Liver (tissue), 9 donors: ENCODE data around the gene LHB. TPM values are rescaled to one million over a fixed set of nuclear protein-coding genes. Genes with fewer than 3 reads are reported as not detected.

ENCODE experiments used
- DNase-seq: peaks from one replicate; pipeline ENCODE4 v3.0.0-alpha.2; 2017; ENCODE audit warnings: low spot score
- H3K27ac ChIP-seq, 2 donors: one replicate each; pipeline ENCODE4 v1.7.0; 2013; ENCODE audit warnings: inconsistent platforms in 2 of 2, low read length in 2 of 2, control low read depth in 1 of 2, low read depth in 1 of 2, mild to moderate bottlenecking in 1 of 2
- H3K27me3 ChIP-seq, 4 donors: one replicate each; pipeline versions ENCODE4 v1.6.1 to v1.7.0; 2013; ENCODE audit warnings: low read length in 3 of 4, inconsistent platforms in 1 of 4, mild to moderate bottlenecking in 1 of 4, moderate library complexity in 1 of 4; ENCODE audit not compliant: control insufficient read depth in 4 of 4, insufficient read depth in 4 of 4
- H3K36me3 ChIP-seq, 4 donors: one replicate each; pipeline versions ENCODE4 v1.6.1 to v1.7.0; 2013; ENCODE audit warnings: low read length in 3 of 4, mild to moderate bottlenecking in 3 of 4, low read depth in 1 of 4, moderate library complexity in 1 of 4; ENCODE audit not compliant: control insufficient read depth in 4 of 4, insufficient read depth in 3 of 4
- H3K4me1 ChIP-seq, 4 donors: one replicate each; pipeline versions ENCODE4 v1.6.1 to v1.7.0; 2013; ENCODE audit warnings: low read length in 3 of 4, mild to moderate bottlenecking in 3 of 4, moderate library complexity in 1 of 4; ENCODE audit not compliant: control insufficient read depth in 4 of 4, insufficient read depth in 4 of 4
- H3K4me3 ChIP-seq, 3 donors: one replicate each; pipeline versions ENCODE4 v1.6.1 to v1.7.0; 2013; ENCODE audit warnings: low read length in 3 of 3, control low read depth in 1 of 3, low read depth in 1 of 3, mild to moderate bottlenecking in 1 of 3
- H3K9ac ChIP-seq, 2 donors: one replicate each; pipeline ENCODE4 v1.7.0; 2013; ENCODE audit warnings: low read length in 2 of 2, mild to moderate bottlenecking in 2 of 2, moderate library complexity in 2 of 2, control low read depth in 1 of 2, low read depth in 1 of 2
- H3K9me3 ChIP-seq, 4 donors: one replicate each; pipeline versions ENCODE4 v1.6.1 to v1.7.0; 2013; ENCODE audit warnings: low read length in 3 of 4; ENCODE audit not compliant: control insufficient read depth in 4 of 4
- EGR1 ChIP-seq, 2 donors: IDR thresholded peaks; 2 replicates each; pipeline ENCODE4 v1.6.1; 2016 to 2018; ENCODE audit warnings: antibody characterized with exemption in 2 of 2, low read depth in 2 of 2
- FOXA1 ChIP-seq: IDR thresholded peaks from 2 replicates; pipeline ENCODE4 v1.6.1; 2016; ENCODE audit warnings: antibody characterized with exemption
- FOXA2 ChIP-seq: IDR thresholded peaks from 2 replicates; pipeline ENCODE4 v1.6.1; 2016; ENCODE audit warnings: antibody characterized with exemption
- GABPA ChIP-seq, 2 donors: IDR thresholded peaks in 1 of 2; conservative IDR thresholded peaks in 1 of 2; 2 replicates each; pipeline ENCODE4 v1.6.1; 2016; ENCODE audit warnings: antibody characterized with exemption in 2 of 2, mild to moderate bottlenecking in 1 of 2, moderate library complexity in 1 of 2
- HNF4A ChIP-seq, 2 donors: conservative IDR thresholded peaks; 2 replicates each; pipeline ENCODE4 v1.6.1; 2016; ENCODE audit warnings: antibody characterized with exemption in 2 of 2, mild to moderate bottlenecking in 2 of 2
- HNF4G ChIP-seq: IDR thresholded peaks from 2 replicates; pipeline ENCODE4 v1.6.1; 2016; ENCODE audit warnings: antibody characterized with exemption
- JUND ChIP-seq, 2 donors: IDR thresholded peaks; 2 replicates each; pipeline ENCODE4 v1.6.1; 2016; ENCODE audit warnings: antibody characterized with exemption in 2 of 2
- NR2F2 ChIP-seq: IDR thresholded peaks from 2 replicates; pipeline ENCODE4 v1.6.1; 2016; ENCODE audit warnings: antibody characterized with exemption
- RAD21 ChIP-seq, 2 donors: IDR thresholded peaks; 2 replicates each; pipeline ENCODE4 v1.6.1; 2016; ENCODE audit warnings: antibody characterized with exemption in 2 of 2, mild to moderate bottlenecking in 2 of 2
- RXRA ChIP-seq, 2 donors: IDR thresholded peaks; 2 replicates each; pipeline ENCODE4 v1.6.1; 2017 to 2018; ENCODE audit warnings: antibody characterized with exemption in 2 of 2, mild to moderate bottlenecking in 1 of 2
- SP1 ChIP-seq: IDR thresholded peaks from 2 replicates; pipeline ENCODE4 v1.6.1; 2018; ENCODE audit warnings: antibody characterized with exemption, mild to moderate bottlenecking
- TAF1 ChIP-seq: conservative IDR thresholded peaks from 2 replicates; pipeline ENCODE4 v1.6.1; 2016; ENCODE audit warnings: antibody characterized with exemption, mild to moderate bottlenecking
- YY1 ChIP-seq: IDR thresholded peaks from 2 replicates; pipeline ENCODE4 v1.6.1; 2016; ENCODE audit warnings: antibody characterized with exemption, mild to moderate bottlenecking
- WGBS: extraction: QIAGEN DNeasy Blood & Tissue Kit; methylation state at CpG from one replicate; pipeline ENCODE4 v1.1.7; 2013; 5-methylcytosine and 5-hydroxymethylcytosine counted together
- polyA plus RNA-seq, 2 donors: library from polyadenylated mRNA; stranded (reverse) in 1 of 2; unstranded in 1 of 2; fragments of 200-250 nt in 1 of 2; fragments of >200 nt in 1 of 2; fragmentation: Nextera tagmentation in 1 of 2; extraction: Ambion mirVana in 1 of 2; gene quantifications; one replicate each; pipeline versions ENCODE4 v1.2.1 to v1.2.3, GENCODE V29; 2013 to 2015
- total RNA-seq, 2 donors: library from RNA; depleted of rRNA; stranded (reverse); fragments of >200 nt; gene quantifications; one replicate each; pipeline ENCODE4 v1.2.3, GENCODE V29; 2014
- TF ChIP-seq, protein P1 (sequence below): IDR thresholded peaks from 2 replicates; pipeline ENCODE4 v1.6.1; 2016; ENCODE audit warnings: antibody characterized with exemption
- TF ChIP-seq, protein P2 (sequence below): IDR thresholded peaks from 2 replicates; pipeline ENCODE4 v1.6.1; 2016; ENCODE audit warnings: antibody characterized with exemption
- TF ChIP-seq, protein P3 (sequence below): fragments of 150-350 bp; IDR thresholded peaks from 2 replicates; pipeline ENCODE4 v1.5.1; 2017; ENCODE audit warnings: improper control_type of control experiment, low read depth, low read length; ENCODE audit not compliant: missing input control
- TF ChIP-seq, protein P4 (sequence below): IDR thresholded peaks from 2 replicates; pipeline ENCODE4 v1.6.1; 2016; ENCODE audit warnings: antibody characterized with exemption
- TF ChIP-seq, protein P5 (sequence below): IDR thresholded peaks from 2 replicates; pipeline ENCODE4 v1.6.1; 2016; ENCODE audit warnings: antibody characterized with exemption, mild to moderate bottlenecking
- donor health status: healthy.
- donor health status: healthy.
- donor health status: healthy.
- donor health status: healthy.
- donor health status: healthy.

The LHB gene
- total and polyA plus RNA-seq, 4 donors: not detected

DNA sequence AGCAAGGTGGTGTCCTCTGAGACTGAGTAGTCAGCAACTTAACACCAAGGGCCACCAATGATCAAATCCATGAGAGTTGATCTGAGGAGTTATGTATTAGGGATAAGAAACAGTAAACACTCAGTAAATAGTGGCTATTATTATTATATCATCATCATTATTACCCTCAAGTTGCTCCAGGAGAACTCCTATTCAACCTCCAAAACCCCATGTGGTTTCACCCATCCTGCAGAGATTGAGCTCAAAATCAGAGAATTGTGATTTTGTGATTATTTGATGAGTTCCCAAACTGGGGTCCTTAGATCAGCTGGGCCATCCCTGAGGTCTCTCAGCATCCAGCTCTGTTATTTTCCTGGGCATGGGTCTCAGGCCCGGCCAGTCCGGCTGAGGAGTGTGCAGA is 44.1 kb upstream of the LHB start:
- Histone ChIP-seq H3K9me3 (no peaks in the 10 kb centered on the region), H3K27me3 (no peaks in the 10 kb centered on the region), H3K36me3 (no peaks in the 10 kb centered on the region), H3K9ac (no peak overlapping the region), H3K27ac (no peak overlapping the region), H3K4me1 (peaks cover 0 to 21% (median 12%) of the 10 kb centered on the region in 4 donors), H3K4me3 (no peak overlapping the region)
- 96% methylated on average over 2 of the region's 2 CpGs for WGBS
- TF ChIP-seq EGR1 (IDR thresholded peaks at IDR 0.05; ENCODE audit: low read depth in 2 of 2): no peak
- no peak for TF ChIP-seq TAF1
- TF ChIP-seq, protein P1, sequence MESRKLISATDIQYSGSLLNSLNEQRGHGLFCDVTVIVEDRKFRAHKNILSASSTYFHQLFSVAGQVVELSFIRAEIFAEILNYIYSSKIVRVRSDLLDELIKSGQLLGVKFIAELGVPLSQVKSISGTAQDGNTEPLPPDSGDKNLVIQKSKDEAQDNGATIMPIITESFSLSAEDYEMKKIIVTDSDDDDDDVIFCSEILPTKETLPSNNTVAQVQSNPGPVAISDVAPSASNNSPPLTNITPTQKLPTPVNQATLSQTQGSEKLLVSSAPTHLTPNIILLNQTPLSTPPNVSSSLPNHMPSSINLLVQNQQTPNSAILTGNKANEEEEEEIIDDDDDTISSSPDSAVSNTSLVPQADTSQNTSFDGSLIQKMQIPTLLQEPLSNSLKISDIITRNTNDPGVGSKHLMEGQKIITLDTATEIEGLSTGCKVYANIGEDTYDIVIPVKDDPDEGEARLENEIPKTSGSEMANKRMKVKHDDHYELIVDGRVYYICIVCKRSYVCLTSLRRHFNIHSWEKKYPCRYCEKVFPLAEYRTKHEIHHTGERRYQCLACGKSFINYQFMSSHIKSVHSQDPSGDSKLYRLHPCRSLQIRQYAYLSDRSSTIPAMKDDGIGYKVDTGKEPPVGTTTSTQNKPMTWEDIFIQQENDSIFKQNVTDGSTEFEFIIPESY: no peak
- TF ChIP-seq RAD21 (IDR thresholded peaks at IDR 0.05): no peak
- no peak for TF ChIP-seq FOXA1
- no peak for TF ChIP-seq GABPA (IDR thresholded peaks at IDR 0.05 in 1 of 2, conservative IDR thresholded peaks at IDR 0.05 in 1 of 2)
- no peak for TF ChIP-seq YY1
- TF ChIP-seq, protein P2, sequence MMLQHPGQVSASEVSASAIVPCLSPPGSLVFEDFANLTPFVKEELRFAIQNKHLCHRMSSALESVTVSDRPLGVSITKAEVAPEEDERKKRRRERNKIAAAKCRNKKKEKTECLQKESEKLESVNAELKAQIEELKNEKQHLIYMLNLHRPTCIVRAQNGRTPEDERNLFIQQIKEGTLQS: no peak
- TF ChIP-seq NR2F2: no peak
- TF ChIP-seq, protein P3, sequence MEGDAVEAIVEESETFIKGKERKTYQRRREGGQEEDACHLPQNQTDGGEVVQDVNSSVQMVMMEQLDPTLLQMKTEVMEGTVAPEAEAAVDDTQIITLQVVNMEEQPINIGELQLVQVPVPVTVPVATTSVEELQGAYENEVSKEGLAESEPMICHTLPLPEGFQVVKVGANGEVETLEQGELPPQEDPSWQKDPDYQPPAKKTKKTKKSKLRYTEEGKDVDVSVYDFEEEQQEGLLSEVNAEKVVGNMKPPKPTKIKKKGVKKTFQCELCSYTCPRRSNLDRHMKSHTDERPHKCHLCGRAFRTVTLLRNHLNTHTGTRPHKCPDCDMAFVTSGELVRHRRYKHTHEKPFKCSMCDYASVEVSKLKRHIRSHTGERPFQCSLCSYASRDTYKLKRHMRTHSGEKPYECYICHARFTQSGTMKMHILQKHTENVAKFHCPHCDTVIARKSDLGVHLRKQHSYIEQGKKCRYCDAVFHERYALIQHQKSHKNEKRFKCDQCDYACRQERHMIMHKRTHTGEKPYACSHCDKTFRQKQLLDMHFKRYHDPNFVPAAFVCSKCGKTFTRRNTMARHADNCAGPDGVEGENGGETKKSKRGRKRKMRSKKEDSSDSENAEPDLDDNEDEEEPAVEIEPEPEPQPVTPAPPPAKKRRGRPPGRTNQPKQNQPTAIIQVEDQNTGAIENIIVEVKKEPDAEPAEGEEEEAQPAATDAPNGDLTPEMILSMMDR: no peak
- TF ChIP-seq RXRA (IDR thresholded peaks at IDR 0.05): no peak
- no peak for TF ChIP-seq HNF4A (conservative IDR thresholded peaks at IDR 0.05)
- no peak for DNase-seq

DNA sequence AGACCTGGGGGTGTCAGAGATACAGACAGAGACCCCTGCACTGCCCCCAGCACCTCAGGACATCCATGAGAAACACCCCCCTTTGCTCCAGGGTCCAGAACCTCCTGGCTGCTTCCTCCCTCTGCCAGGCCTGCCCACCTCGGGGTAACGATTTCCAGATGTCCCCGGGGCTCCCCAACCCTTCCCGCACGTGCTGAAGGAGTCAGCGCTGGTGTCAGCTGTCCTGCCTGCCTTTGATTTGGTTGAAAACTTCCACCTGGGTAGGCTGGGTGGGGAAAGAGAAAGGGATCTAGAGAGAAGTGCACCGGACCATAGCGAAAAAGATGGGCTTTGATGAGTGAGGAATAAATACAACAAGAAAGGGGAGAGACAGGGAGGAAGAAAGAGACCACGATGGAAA is 42.2 kb upstream of the LHB start:
- Histone ChIP-seq H3K4me3 (no peak overlapping the region), H3K9me3 (no peaks in the 10 kb centered on the region), H3K27ac (no peak overlapping the region), H3K4me1 (peaks cover 0 to 22% (median 12%) of the 10 kb centered on the region in 4 donors), H3K36me3 (no peaks in the 10 kb centered on the region), H3K9ac (no peak overlapping the region), H3K27me3 (no peaks in the 10 kb centered on the region)
- TF ChIP-seq SP1: no peak
- no peak for TF ChIP-seq FOXA1
- TF ChIP-seq, protein P4, sequence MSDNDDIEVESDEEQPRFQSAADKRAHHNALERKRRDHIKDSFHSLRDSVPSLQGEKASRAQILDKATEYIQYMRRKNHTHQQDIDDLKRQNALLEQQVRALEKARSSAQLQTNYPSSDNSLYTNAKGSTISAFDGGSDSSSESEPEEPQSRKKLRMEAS: no peak
- TF ChIP-seq RAD21 (IDR thresholded peaks at IDR 0.05): no peak
- no peak for TF ChIP-seq RXRA (IDR thresholded peaks at IDR 0.05)
- no peak for TF ChIP-seq HNF4G
- TF ChIP-seq YY1: no peak
- TF ChIP-seq, protein P3: no peak
- no peak for TF ChIP-seq GABPA (IDR thresholded peaks at IDR 0.05 in 1 of 2, conservative IDR thresholded peaks at IDR 0.05 in 1 of 2)
- no peak for TF ChIP-seq EGR1 (IDR thresholded peaks at IDR 0.05; ENCODE audit: low read depth in 2 of 2)
- TF ChIP-seq TAF1: no peak
- no peak for TF ChIP-seq NR2F2
- TF ChIP-seq FOXA2: no peak
- TF ChIP-seq HNF4A (conservative IDR thresholded peaks at IDR 0.05): no peak
- TF ChIP-seq, protein P5, sequence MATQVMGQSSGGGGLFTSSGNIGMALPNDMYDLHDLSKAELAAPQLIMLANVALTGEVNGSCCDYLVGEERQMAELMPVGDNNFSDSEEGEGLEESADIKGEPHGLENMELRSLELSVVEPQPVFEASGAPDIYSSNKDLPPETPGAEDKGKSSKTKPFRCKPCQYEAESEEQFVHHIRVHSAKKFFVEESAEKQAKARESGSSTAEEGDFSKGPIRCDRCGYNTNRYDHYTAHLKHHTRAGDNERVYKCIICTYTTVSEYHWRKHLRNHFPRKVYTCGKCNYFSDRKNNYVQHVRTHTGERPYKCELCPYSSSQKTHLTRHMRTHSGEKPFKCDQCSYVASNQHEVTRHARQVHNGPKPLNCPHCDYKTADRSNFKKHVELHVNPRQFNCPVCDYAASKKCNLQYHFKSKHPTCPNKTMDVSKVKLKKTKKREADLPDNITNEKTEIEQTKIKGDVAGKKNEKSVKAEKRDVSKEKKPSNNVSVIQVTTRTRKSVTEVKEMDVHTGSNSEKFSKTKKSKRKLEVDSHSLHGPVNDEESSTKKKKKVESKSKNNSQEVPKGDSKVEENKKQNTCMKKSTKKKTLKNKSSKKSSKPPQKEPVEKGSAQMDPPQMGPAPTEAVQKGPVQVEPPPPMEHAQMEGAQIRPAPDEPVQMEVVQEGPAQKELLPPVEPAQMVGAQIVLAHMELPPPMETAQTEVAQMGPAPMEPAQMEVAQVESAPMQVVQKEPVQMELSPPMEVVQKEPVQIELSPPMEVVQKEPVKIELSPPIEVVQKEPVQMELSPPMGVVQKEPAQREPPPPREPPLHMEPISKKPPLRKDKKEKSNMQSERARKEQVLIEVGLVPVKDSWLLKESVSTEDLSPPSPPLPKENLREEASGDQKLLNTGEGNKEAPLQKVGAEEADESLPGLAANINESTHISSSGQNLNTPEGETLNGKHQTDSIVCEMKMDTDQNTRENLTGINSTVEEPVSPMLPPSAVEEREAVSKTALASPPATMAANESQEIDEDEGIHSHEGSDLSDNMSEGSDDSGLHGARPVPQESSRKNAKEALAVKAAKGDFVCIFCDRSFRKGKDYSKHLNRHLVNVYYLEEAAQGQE: no peak
- TF ChIP-seq JUND (IDR thresholded peaks at IDR 0.05): no peak
- DNase-seq: no peak
- WGBS: 72% methylated on average over 9 of the region's 9 CpGs
